Measurements from ENCODE around the gene NOXA1. TPM values are rescaled to one million over a fixed set of nuclear protein-coding genes. Genes with fewer than 3 reads are reported as not detected.

Gene NOXA1
- total and polyA plus RNA-seq, 2 donors = 1.9 to 8.4 TPM

GRCh38 chr9:137460363-137461315 is 37.4 kb downstream of the NOXA1 start:
- Histone ChIP-seq H3K27me3 (ENCODE audit: control insufficient read depth in 2 of 2, insufficient read depth in 1 of 2, low read length in 1 of 2) (peaks cover 0 to 15% of the 10 kb centered on the region in 2 donors), H3K36me3 (ENCODE audit: control insufficient read depth in 2 of 2, insufficient read depth in 2 of 2, low read length in 1 of 2) (peaks cover 14 to 15% of the 10 kb centered on the region in 2 donors), H3K4me1 (ENCODE audit: control insufficient read depth in 2 of 2, insufficient read depth in 2 of 2, low read length in 2 of 2) (peaks cover 41 to 63% of the 10 kb centered on the region in 2 donors), H3K27ac (ENCODE audit: low read depth in 1 of 2, low read length in 1 of 2) (peak overlapping the region; percentile 94 to 96), H3K9me3 (ENCODE audit: control insufficient read depth in 2 of 2, insufficient read depth in 1 of 2, low read length in 1 of 2) (peaks cover 0 to 11% of the 10 kb centered on the region in 2 donors), H3K4me3 (ENCODE audit: low read length in 2 of 2) (peak overlapping the region in 1 of 2 donors; percentile 63)
- WGBS = 96% methylated on average over 31 of the region's 31 CpGs
- no peak for DNase-seq (ENCODE audit: low read depth in 6 of 9, low spot score in 9 of 9)

GRCh38 chr9:137461316-137461662 is 38.1 kb downstream of the NOXA1 start:
- Histone ChIP-seq H3K27me3 (ENCODE audit: control insufficient read depth in 2 of 2, insufficient read depth in 1 of 2, low read length in 1 of 2) (peaks cover 0 to 18% of the 10 kb centered on the region in 2 donors), H3K27ac (ENCODE audit: low read depth in 1 of 2, low read length in 1 of 2) (peak overlapping the region; percentile 94 to 96), H3K9me3 (ENCODE audit: control insufficient read depth in 2 of 2, insufficient read depth in 1 of 2, low read length in 1 of 2) (peaks cover 0 to 11% of the 10 kb centered on the region in 2 donors), H3K4me1 (ENCODE audit: control insufficient read depth in 2 of 2, insufficient read depth in 2 of 2, low read length in 2 of 2) (peaks cover 41 to 61% of the 10 kb centered on the region in 2 donors), H3K36me3 (ENCODE audit: control insufficient read depth in 2 of 2, insufficient read depth in 2 of 2, low read length in 1 of 2) (peaks cover 8 to 10% of the 10 kb centered on the region in 2 donors), H3K4me3 (ENCODE audit: low read length in 2 of 2) (peak overlapping the region; percentile 57 to 63)
- DNase-seq (ENCODE audit: low read depth in 6 of 9, low spot score in 9 of 9) = no peak
- 84% methylated on average over 21 of the region's 21 CpGs for WGBS

DNA sequence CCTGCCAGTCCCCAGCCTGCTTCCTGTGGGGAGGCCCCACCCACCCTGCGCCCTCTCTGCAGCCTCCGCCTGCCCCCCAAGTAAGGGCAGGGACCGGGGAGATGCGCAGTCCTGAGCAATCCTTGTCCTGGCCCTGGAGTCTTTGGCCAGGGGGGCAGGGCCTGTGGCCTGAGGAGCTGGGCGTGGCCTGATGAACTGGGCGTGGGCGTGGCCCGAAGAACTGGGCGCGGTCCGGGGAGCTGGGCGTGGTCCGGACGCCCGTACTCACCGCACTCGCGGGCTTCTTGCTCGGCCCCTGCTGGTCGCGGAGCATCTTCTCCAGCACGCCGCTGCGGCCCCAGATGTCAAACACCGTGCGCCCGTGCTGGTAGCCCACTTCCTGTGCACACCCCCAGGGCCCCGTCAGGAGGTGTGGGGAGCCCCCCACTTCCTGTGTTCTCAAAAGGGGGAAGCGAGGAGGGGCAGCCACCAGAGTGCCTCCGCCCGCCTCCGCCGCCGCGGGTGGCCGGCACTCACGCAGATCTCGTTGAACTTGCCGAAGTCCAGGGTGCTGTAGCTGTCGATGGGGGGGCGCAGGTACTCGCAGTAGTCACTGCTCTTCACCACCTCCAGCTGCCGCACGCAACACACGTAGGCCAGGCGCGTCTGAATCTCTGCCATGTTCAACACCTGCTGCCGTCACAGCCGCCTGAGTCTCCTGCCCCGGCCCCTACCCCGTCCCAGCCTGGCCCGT is 38.6 kb downstream of the NOXA1 start:
- H3K4me3 ChIP-seq (ENCODE audit: low read length in 2 of 2) = peak overlapping the region; percentile 57 to 63

GRCh38 chr9:137462396-137462985 is 39.3 kb downstream of the NOXA1 start:
- H3K4me3 ChIP-seq (ENCODE audit: low read length in 2 of 2) = peak overlapping the region; percentile 57 to 63
- peak overlapping the region; percentile 96 to 98 for H3K27ac ChIP-seq (ENCODE audit: low read depth in 1 of 2, low read length in 1 of 2)
- peaks cover under 1 to 3% of the 10 kb centered on the region in 2 donors for H3K36me3 ChIP-seq (ENCODE audit: control insufficient read depth in 2 of 2, insufficient read depth in 2 of 2, low read length in 1 of 2)
- H3K27me3 ChIP-seq (ENCODE audit: control insufficient read depth in 2 of 2, insufficient read depth in 1 of 2, low read length in 1 of 2) = peaks cover 0 to 15% of the 10 kb centered on the region in 2 donors
- H3K9me3 ChIP-seq (ENCODE audit: control insufficient read depth in 2 of 2, insufficient read depth in 1 of 2, low read length in 1 of 2) = peaks cover 0 to 11% of the 10 kb centered on the region in 2 donors
- DNase-seq (ENCODE audit: low read depth in 6 of 9, low spot score in 9 of 9) = no peak
- H3K4me1 ChIP-seq (ENCODE audit: control insufficient read depth in 2 of 2, insufficient read depth in 2 of 2, low read length in 2 of 2) = peaks cover 41 to 55% of the 10 kb centered on the region in 2 donors
- 86% methylated on average over 25 of the region's 25 CpGs for WGBS

More for the DNA sequence above, 38.6 kb downstream of the NOXA1 start:
- peaks cover 0 to 11% of the 10 kb centered on the region in 2 donors for H3K9me3 ChIP-seq (ENCODE audit: control insufficient read depth in 2 of 2, insufficient read depth in 1 of 2, low read length in 1 of 2)
- H3K27me3 ChIP-seq (ENCODE audit: control insufficient read depth in 2 of 2, insufficient read depth in 1 of 2, low read length in 1 of 2) = peaks cover 0 to 15% of the 10 kb centered on the region in 2 donors
- peaks cover 41 to 58% of the 10 kb centered on the region in 2 donors for H3K4me1 ChIP-seq (ENCODE audit: control insufficient read depth in 2 of 2, insufficient read depth in 2 of 2, low read length in 2 of 2)
- H3K27ac ChIP-seq (ENCODE audit: low read depth in 1 of 2, low read length in 1 of 2) = peak overlapping the region; percentile 96 to 98
- 7% methylated on average over 52 of the region's 52 CpGs for WGBS
- peaks cover 3 to 9% of the 10 kb centered on the region in 2 donors for H3K36me3 ChIP-seq (ENCODE audit: control insufficient read depth in 2 of 2, insufficient read depth in 2 of 2, low read length in 1 of 2)
- peak; percentile 65 to 96 (median 84) for DNase-seq (ENCODE audit: low read depth in 6 of 9, low spot score in 9 of 9)

- Histone ChIP-seq H3K4me3 (ENCODE audit: low read length in 2 of 2) (peak overlapping the region; percentile 57 to 63), H3K9me3 (ENCODE audit: control insufficient read depth in 2 of 2, insufficient read depth in 1 of 2, low read length in 1 of 2) (peaks cover 0 to 11% of the 10 kb centered on the region in 2 donors), H3K4me1 (ENCODE audit: control insufficient read depth in 2 of 2, insufficient read depth in 2 of 2, low read length in 2 of 2) (peaks cover 38 to 49% of the 10 kb centered on the region in 2 donors), H3K27ac (ENCODE audit: low read depth in 1 of 2, low read length in 1 of 2) (peak overlapping the region; percentile 96 to 98), H3K27me3 (ENCODE audit: control insufficient read depth in 2 of 2, insufficient read depth in 1 of 2, low read length in 1 of 2) (peaks cover 2 to 13% of the 10 kb centered on the region in 2 donors), H3K36me3 (ENCODE audit: control insufficient read depth in 2 of 2, insufficient read depth in 2 of 2, low read length in 1 of 2) (no peaks in the 10 kb centered on the region)
- peak in 2 of 9 donors; percentile 50 to 65 for DNase-seq (ENCODE audit: low read depth in 6 of 9, low spot score in 9 of 9)
- 89% methylated on average over 30 of the region's 30 CpGs for WGBS
Observed at GRCh38 chr9:137462986-137463930, 40.1 kb downstream of the NOXA1 start.

GRCh38 chr9:137463931-137464290 is 40.7 kb downstream of the NOXA1 start:
- H3K27me3 ChIP-seq (ENCODE audit: control insufficient read depth in 2 of 2, insufficient read depth in 1 of 2, low read length in 1 of 2) = peaks cover 5 to 11% of the 10 kb centered on the region in 2 donors
- H3K36me3 ChIP-seq (ENCODE audit: control insufficient read depth in 2 of 2, insufficient read depth in 2 of 2, low read length in 1 of 2) = no peaks in the 10 kb centered on the region
- H3K4me3 ChIP-seq (ENCODE audit: low read length in 2 of 2) = no peak overlapping the region
- H3K9me3 ChIP-seq (ENCODE audit: control insufficient read depth in 2 of 2, insufficient read depth in 1 of 2, low read length in 1 of 2) = peaks cover 0 to 11% of the 10 kb centered on the region in 2 donors
- no peak for DNase-seq (ENCODE audit: low read depth in 6 of 9, low spot score in 9 of 9)
- WGBS = 98% methylated on average over 18 of the region's 18 CpGs
- no peak overlapping the region for H3K27ac ChIP-seq (ENCODE audit: low read depth in 1 of 2, low read length in 1 of 2)
- H3K4me1 ChIP-seq (ENCODE audit: control insufficient read depth in 2 of 2, insufficient read depth in 2 of 2, low read length in 2 of 2) = peaks cover 34 to 45% of the 10 kb centered on the region in 2 donors

- DNase-seq (ENCODE audit: low read depth in 6 of 9, low spot score in 9 of 9) = no peak
- WGBS = 98% methylated on average over 28 of the region's 28 CpGs
Observed at GRCh38 chr9:137464291-137464999, 41.3 kb downstream of the NOXA1 start.

More at GRCh38 chr9:137464291-137464999, 41.3 kb downstream of the NOXA1 start:
- Histone ChIP-seq H3K4me3 (ENCODE audit: low read length in 2 of 2) (no peak overlapping the region), H3K36me3 (ENCODE audit: control insufficient read depth in 2 of 2, insufficient read depth in 2 of 2, low read length in 1 of 2) (no peaks in the 10 kb centered on the region), H3K4me1 (ENCODE audit: control insufficient read depth in 2 of 2, insufficient read depth in 2 of 2, low read length in 2 of 2) (peaks cover 33 to 44% of the 10 kb centered on the region in 2 donors), H3K27ac (ENCODE audit: low read depth in 1 of 2, low read length in 1 of 2) (no peak overlapping the region), H3K9me3 (ENCODE audit: control insufficient read depth in 2 of 2, insufficient read depth in 1 of 2, low read length in 1 of 2) (peaks cover 0 to 9% of the 10 kb centered on the region in 2 donors), H3K27me3 (ENCODE audit: control insufficient read depth in 2 of 2, insufficient read depth in 1 of 2, low read length in 1 of 2) (peaks cover 5 to 11% of the 10 kb centered on the region in 2 donors)

Data from thymus (tissue), 11 donors.